Spleen (tissue), 7 donors: ENCODE results near the gene AZU1.

Experiments used
- POLR2A ChIP-seq, 3 donors: fragments of 450-650 bp; IDR thresholded peaks; one replicate each; pipeline ENCODE4 v1.5.1; 2017; ENCODE audit warnings: antibody characterized with exemption in 3 of 3, mild to moderate bottlenecking in 1 of 3
- TF ChIP-seq, protein P1 (sequence below), 11 experiments: fragments of 200-600 bp in 7 of 11; fragments of 450-650 bp in 4 of 11; sonication (generic) in 4 of 11; IDR thresholded peaks in 8 of 11; conservative IDR thresholded peaks in 3 of 11; 1 replicate in 7 of 11; 2 replicates in 4 of 11; pipeline versions ENCODE4 v1.4.0 to v1.8.0; 2016 to 2021; ENCODE audit warnings: antibody characterized with exemption in 11 of 11, inconsistent platforms in 4 of 11, mild to moderate bottlenecking in 1 of 11
- donor health status: DM: no; HTN: no; CAD: no; lungs with moderate emphysema.
- donor health status: DM: no; HTN: no; CAD: no.
- donor health status: DM: no; HTN: no; CAD: no.

DNA sequence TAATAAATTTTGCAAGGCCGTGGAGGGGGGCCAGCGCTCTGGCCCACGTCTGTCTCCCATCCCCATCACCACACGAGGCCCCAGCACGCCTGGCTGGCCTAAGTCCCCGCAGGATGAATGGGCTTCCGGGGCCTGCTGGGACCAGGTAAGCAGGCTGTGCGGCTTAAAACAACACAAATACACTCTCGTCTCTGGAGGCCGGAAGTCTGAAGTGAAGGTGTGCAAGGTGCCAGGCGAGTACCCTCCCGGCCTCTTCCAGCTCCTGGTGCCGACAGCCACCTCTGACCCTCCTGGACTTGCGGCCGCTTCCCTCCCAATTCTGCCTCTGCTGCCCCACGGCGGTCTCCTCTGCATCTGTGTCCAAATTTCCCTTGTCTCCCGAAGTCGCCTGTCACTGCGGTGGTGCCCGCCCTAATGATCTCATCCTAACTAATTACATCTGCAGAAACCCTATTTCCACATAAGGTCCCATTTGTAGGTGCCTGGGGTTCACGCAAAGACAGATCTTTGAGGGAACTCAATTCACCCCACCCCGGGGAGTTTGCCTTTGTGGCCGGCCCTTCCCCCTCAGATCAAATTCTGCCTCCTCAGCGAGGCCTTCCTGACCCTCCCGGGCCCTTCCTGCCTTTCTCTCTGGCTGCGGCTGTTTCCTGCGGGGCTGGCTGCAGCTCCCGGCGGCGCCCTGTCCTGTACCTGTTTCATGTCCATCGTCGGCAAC is 38.5 kb upstream of the AZU1 start:
- TF ChIP-seq, protein P1, sequence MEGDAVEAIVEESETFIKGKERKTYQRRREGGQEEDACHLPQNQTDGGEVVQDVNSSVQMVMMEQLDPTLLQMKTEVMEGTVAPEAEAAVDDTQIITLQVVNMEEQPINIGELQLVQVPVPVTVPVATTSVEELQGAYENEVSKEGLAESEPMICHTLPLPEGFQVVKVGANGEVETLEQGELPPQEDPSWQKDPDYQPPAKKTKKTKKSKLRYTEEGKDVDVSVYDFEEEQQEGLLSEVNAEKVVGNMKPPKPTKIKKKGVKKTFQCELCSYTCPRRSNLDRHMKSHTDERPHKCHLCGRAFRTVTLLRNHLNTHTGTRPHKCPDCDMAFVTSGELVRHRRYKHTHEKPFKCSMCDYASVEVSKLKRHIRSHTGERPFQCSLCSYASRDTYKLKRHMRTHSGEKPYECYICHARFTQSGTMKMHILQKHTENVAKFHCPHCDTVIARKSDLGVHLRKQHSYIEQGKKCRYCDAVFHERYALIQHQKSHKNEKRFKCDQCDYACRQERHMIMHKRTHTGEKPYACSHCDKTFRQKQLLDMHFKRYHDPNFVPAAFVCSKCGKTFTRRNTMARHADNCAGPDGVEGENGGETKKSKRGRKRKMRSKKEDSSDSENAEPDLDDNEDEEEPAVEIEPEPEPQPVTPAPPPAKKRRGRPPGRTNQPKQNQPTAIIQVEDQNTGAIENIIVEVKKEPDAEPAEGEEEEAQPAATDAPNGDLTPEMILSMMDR (IDR thresholded peaks at IDR 0.05 in 8 of 11, conservative IDR thresholded peaks at IDR 0.05 in 3 of 11): no peak
- TF ChIP-seq POLR2A (IDR thresholded peaks at IDR 0.05): no peak
